Measurements from ENCODE around the gene SEMA4D.

DNA sequence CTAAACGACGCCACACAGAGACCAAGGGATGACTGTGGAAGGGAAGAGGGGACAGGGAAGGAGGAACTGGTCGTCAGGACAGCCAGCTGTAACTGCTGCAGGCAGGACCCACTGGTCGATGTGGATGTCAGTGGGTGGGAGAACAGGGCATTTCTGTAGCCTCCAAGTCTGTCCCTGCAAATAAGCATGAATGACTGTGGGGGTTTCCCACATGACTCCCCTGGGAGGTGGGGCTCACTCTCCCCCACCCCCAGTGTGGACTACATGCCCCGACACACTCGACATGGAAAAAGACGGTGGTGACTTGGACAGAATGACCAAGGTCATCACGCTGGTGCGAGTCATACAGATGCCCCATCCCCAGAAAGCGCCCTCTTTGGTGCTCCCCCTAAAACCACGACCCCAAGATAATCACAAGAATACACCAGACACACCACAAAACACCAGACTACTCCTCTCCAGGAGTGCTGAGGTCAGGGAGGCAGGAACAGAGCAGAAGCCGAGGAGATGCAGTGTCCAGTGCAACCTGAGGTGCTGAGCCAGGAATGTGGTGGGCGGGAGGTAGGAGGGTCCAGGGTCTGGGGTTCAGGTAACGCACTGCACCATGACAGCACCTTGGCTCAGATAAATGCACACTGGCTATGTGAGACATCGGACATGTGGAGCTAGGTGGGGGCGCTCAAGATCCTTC lies 114.7 kb downstream of the SEMA4D start:
- no peak for TF ChIP-seq EZH2 (IDR thresholded peaks at IDR 0.05; ENCODE audit: low read depth)
- TF ChIP-seq, protein P1, sequence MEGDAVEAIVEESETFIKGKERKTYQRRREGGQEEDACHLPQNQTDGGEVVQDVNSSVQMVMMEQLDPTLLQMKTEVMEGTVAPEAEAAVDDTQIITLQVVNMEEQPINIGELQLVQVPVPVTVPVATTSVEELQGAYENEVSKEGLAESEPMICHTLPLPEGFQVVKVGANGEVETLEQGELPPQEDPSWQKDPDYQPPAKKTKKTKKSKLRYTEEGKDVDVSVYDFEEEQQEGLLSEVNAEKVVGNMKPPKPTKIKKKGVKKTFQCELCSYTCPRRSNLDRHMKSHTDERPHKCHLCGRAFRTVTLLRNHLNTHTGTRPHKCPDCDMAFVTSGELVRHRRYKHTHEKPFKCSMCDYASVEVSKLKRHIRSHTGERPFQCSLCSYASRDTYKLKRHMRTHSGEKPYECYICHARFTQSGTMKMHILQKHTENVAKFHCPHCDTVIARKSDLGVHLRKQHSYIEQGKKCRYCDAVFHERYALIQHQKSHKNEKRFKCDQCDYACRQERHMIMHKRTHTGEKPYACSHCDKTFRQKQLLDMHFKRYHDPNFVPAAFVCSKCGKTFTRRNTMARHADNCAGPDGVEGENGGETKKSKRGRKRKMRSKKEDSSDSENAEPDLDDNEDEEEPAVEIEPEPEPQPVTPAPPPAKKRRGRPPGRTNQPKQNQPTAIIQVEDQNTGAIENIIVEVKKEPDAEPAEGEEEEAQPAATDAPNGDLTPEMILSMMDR (conservative IDR thresholded peaks at IDR 0.05): no peak

All from PC-9 (cell line).